Fibroblast of peridontal ligament (primary cell): Measurements from ENCODE around the gene PIPOX.

Experiments used
- DNase-seq: peaks from one replicate; pipeline ENCODE4 v3.0.0-alpha.2; 2010; ENCODE audit errors: extremely low read depth

PIPOX gene, protein sequence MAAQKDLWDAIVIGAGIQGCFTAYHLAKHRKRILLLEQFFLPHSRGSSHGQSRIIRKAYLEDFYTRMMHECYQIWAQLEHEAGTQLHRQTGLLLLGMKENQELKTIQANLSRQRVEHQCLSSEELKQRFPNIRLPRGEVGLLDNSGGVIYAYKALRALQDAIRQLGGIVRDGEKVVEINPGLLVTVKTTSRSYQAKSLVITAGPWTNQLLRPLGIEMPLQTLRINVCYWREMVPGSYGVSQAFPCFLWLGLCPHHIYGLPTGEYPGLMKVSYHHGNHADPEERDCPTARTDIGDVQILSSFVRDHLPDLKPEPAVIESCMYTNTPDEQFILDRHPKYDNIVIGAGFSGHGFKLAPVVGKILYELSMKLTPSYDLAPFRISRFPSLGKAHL

GRCh38 chr17:29042679-29043538 lies at the start of gene PIPOX:
Gene PIPOX, plus strand, starts transcription at chr17:29043141. Its CDS starts 85 bp downstream, at chr17:29043226.
- DNase-seq, result peak; percentile 41

DNA sequence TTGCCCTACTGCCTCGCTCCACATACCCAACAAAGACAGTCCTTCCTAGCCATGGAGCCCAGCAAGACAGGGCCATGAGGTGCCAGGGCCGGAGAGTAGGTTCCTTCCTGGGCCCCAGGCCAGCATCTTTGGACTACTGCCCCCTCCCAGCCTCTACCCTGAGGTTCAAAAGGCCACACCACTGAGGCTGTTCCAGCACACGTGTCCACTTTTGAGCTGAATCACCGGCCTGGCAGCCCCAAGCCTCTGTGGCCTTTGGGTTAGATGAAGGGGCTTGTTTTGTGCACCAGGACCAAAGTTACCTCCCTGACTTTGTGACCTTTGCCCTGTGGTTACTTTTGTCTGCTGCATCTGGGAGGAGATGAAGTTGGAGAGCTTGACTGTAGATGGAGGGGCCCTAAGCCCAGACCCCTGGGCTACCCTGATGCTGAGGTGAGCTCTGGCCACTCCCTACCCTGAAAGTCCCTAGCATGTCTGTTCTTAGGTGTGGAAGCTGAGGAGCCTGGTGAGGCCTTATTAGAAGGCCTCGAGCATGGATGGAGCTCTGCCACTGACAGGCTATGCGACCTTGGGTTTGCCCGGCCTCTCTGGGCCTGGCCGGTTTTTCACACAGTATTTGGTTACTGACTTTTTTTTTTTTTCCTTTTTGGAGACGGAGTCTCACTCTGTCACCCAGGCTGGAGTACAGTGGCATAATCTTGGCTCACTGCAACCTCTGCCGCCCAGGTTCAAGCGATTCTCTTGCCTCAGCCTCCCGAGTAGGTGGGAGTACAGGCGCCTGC lies 49.1 kb upstream of the PIPOX start:
- no peak for DNase-seq

DNA sequence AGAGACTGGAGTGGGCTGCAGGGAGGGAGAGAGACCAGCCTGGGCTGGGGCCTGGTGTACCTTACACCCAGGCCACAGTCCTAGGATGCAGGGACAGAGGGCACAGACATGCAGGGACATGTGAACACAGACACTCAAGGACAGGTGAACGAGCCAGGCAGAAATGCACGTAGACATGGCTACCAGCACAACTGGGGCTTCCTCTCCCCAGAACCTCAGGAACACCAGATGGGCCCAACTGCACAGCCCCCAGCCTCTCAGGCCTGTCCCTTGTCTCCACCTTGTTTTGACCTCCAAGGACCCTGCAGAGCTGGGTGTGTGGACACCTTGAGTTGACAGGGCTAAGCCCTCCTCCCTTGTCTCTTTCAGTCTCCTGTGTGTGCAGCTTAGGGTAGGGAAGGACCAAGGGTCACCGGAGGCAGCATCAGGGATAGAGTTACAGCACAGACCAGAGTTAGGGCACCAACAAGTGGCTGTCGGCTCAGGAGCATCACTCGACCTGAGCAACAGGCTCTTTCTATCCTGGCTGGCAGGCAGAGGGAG lies 46.3 kb upstream of the PIPOX start:
- DNase-seq, result no peak

GRCh38 chr17:28997806-28998205 lies 45.1 kb upstream of the PIPOX start:
- DNase-seq, result no peak

DNA sequence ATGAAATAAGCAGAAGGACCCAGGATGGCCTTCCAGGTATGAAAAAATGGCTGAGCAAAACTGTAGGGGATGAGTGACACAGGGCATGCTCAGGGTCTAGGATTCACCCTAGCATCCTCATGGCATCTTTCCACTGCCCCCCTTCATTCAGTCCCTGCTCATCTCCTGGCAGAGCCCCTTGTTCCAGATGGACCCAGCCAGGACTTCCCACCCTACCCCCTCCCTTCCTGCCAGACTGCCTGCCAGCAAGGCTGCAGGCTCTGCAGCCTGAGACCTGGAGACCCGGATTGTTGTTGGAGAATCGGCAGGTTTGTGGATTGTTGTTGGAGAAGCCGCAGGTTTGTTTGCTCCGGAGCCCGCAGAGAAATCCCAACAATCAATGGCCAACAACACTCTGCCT lies 43.7 kb upstream of the PIPOX start:
- no peak for DNase-seq

DNA sequence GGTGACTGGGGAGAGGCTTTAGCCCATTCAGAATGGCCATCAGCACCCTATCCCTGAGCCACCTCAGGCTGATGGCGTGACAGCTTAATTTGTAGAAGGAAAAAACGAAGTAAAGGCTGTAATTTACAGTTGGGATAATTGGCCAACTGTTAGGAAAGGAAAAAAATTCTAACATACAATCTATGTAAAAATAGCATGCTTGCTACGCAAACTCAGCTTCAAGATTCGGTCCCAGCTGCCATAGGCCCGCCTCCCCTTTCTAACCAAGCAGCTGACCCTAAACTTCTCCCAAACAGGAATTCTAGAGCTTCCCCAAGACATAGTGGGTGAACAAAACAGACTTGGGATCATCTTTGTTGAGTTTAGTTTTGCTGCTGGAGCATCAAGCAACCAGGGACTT lies 42.0 kb upstream of the PIPOX start:
- DNase-seq, result no peak

DNA sequence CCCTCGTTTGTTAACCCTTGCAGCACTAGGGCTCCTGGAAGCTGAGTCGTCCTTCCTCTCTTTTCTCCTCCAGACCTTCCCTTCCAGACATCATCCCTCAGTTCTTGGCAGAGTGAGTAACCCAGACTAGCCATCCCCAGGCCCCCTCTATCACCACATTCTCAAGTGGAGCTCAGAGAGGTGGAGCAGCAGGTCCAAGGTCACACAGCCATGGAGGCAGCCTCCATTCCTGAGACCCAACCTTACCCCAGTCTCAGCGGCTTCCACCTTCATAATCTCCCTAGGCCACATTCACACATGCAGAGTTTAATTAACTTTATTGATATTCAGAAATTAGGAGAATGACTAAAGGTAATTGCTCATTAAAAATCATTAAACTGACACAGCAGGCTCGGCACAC lies 40.1 kb upstream of the PIPOX start:
- no peak for DNase-seq

- DNase-seq, result no peak
These were observed 39.7 kb upstream of the PIPOX start for GRCh38 chr17:29003289-29003688.

- no peak for DNase-seq
These were observed 38.8 kb upstream of the PIPOX start for GRCh38 chr17:29004081-29004692.

GRCh38 chr17:29005936-29006511 lies 36.9 kb upstream of the PIPOX start, which contains the start of gene SEZ6:
Gene SEZ6, minus strand, starts transcription at chr17:29006033. Its CDS starts 164 bp downstream, at chr17:29005869.
- DNase-seq, result peak; percentile 38

GRCh38 chr17:29007456-29007855 lies 35.5 kb upstream of the PIPOX start:
- no peak for DNase-seq

GRCh38 chr17:29007860-29008455 lies 35.0 kb upstream of the PIPOX start:
- DNase-seq, result peak; percentile 42

- no peak for DNase-seq
These were observed 34.4 kb upstream of the PIPOX start for GRCh38 chr17:29008591-29008990.

DNA sequence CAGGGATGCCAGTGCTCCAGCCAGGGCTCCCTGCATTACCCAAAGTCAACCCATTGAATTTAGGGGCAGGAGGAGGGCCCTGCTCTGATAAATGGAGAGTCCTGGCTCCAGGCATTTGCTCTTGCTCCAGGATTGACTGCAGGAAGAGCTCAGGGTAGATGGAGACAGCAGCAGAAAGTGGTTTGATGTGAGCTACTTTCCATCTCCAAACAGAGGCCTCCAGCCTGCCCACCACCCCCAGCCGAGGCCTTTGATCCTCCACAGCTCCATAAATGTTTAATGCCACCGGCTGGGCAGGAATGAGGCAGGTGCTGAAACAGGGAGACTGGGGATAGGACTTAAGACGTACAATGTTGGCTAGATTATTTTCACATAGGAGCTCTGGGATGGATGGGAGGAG lies 32.8 kb upstream of the PIPOX start:
- DNase-seq, result no peak

DNA sequence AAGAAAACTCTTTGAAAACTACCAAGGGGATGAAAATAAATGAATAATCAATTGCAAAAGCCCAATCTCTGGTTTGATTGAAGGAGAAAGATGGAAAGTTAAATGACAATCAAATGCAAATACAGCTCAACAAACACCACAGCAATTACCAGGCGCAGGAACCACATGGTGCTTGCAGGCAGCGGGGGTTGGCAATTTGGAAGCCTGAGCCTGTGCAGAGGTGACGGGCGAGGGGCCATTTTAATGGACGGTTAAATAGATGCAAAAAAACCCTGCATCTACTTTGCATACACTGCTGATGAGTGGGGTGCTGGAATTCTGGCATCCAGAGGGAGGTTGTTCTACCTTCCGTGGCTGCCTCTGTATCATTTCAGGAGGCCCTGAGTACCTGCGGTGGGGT lies 32.4 kb upstream of the PIPOX start:
- no peak for DNase-seq

- no peak for DNase-seq
These were observed 30.4 kb upstream of the PIPOX start for GRCh38 chr17:29012535-29012934.

- DNase-seq, result no peak
These were observed 28.2 kb upstream of the PIPOX start for GRCh38 chr17:29014716-29015115.

GRCh38 chr17:29016345-29017210 lies 26.4 kb upstream of the PIPOX start:
- no peak for DNase-seq

DNA sequence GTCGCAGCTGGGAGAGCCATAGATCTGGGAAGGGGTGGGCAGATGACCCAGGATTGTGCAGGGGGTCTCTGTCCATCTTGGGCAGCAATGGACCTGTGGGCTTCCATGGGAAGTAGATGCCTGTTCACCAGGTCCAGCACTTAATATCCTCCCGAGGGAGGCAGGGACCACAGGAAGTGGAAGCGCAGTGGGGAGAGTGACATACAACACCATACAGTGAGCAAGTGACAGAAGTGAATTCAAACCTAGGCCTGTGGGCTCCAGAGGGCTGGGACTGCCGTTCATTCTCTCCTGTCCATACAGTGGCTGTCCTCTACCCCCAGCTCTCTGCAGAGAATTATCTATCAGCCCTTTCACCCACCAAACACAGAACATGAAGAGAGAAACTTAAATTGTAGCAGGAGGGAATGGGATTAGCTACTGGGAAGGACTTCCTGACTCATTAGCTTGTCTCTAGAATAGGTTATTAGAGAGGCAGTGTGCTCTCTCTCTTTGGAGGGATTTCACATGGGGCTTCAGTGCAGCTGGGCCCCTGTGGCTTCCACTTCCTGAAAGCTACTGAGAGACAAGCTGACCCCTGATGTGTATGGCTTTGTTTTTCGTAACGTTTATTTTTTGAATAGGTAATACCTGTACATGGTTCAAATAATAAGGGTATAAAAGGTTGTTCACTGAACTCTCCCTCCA lies 24.0 kb upstream of the PIPOX start:
- no peak for DNase-seq
